ENCODE measurements around the gene MYCBPAP. TPM values are rescaled to one million over a fixed set of nuclear protein-coding genes. Genes with fewer than 3 reads are reported as not detected.

MYCBPAP gene
- total RNA-seq, 1 donor from 2014 or later = 1.3 TPM

GRCh38 chr17:50461550-50462132 is 46.6 kb upstream of the MYCBPAP start:
- H3K4me3 ChIP-seq = no peak overlapping the region
- no peak overlapping the region for H3K27ac ChIP-seq
- H3K9me3 ChIP-seq = no peaks in the 10 kb centered on the region
- intact Hi-C loops (cut with DNase I) = no loop called here
- peaks cover 8% of the 10 kb centered on the region for H3K36me3 ChIP-seq
- no peak for TF ChIP-seq CTCF (IDR thresholded peaks at IDR 0.05)
- H3K4me1 ChIP-seq = no peaks in the 10 kb centered on the region
- DNase-seq (no peak), ATAC-seq (no peak)
- no peaks in the 10 kb centered on the region for H3K27me3 ChIP-seq

DNA sequence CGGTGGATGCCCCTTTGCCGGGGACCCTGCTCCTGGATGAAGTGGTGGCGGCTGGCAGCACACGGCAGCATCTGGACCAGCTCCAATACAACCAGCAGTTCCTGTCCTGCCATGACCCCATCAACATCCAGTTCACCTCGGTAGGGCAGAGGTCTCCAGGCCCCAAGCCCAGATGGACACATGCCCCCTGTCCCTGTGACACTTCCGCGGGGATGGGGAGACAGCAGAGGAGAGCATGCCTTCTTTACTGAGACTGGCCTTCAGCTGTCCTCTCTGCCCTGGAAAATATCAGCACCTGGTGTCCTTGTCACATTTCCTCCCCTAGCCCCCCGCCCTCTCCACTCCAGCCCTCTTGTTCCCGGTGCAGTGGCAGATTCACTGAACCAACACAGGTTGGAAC is 45.8 kb upstream of the MYCBPAP start:
- Histone ChIP-seq H3K4me3 (no peak overlapping the region), H3K27ac (no peak overlapping the region), H3K4me1 (no peaks in the 10 kb centered on the region), H3K27me3 (no peaks in the 10 kb centered on the region), H3K36me3 (peaks cover 8% of the 10 kb centered on the region), H3K9me3 (no peaks in the 10 kb centered on the region)
- no peak for DNase-seq
- ATAC-seq = no peak
- TF ChIP-seq CTCF (IDR thresholded peaks at IDR 0.05) = no peak
- intact Hi-C loops (cut with DNase I) = no loop called here

GRCh38 chr17:50464121-50464520 is 44.1 kb upstream of the MYCBPAP start:
- intact Hi-C loops (cut with DNase I) = no loop called here
- Histone ChIP-seq H3K4me1 (peaks cover 4% of the 10 kb centered on the region), H3K4me3 (no peak overlapping the region), H3K9me3 (no peaks in the 10 kb centered on the region), H3K27me3 (peaks cover 12% of the 10 kb centered on the region), H3K36me3 (peaks cover 8% of the 10 kb centered on the region), H3K27ac (no peak overlapping the region)
- TF ChIP-seq CTCF (IDR thresholded peaks at IDR 0.05) = no peak
- ATAC-seq (no peak), DNase-seq (no peak)

DNA sequence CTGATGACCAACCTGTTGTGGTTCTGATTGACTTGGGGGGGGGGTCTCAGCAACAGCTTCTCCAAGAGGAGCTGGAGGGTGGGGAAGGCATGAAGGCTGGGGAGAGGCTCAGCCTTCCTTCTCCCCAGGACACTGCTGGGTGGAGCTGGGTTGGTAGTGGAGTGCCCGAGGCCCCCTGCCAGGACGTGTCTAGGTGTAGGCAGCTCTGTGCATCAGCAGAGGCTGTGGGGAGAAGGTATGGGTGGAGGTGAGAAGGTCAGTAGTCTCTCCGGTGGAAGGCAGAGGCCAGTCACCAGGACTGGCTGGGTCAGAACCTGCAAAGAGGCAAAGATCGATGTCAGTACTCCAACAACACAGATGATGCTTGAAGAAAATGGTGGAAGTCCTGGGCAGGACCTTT is 43.5 kb upstream of the MYCBPAP start:
- Histone ChIP-seq H3K36me3 (peaks cover 8% of the 10 kb centered on the region), H3K27ac (no peak overlapping the region), H3K9me3 (no peaks in the 10 kb centered on the region), H3K27me3 (peaks cover 12% of the 10 kb centered on the region), H3K4me3 (no peak overlapping the region), H3K4me1 (peaks cover 6% of the 10 kb centered on the region)
- no peak for ATAC-seq
- DNase-seq = no peak
- no peak for TF ChIP-seq CTCF (IDR thresholded peaks at IDR 0.05)
- intact Hi-C loops (cut with DNase I) = no loop called here

- no peak for TF ChIP-seq CTCF (IDR thresholded peaks at IDR 0.05)
- no peak for ATAC-seq
- Histone ChIP-seq H3K27me3 (peaks cover 12% of the 10 kb centered on the region), H3K4me3 (no peak overlapping the region), H3K27ac (no peak overlapping the region), H3K9me3 (no peaks in the 10 kb centered on the region), H3K36me3 (peaks cover 8% of the 10 kb centered on the region), H3K4me1 (peaks cover 6% of the 10 kb centered on the region)
- DNase-seq = no peak
- intact Hi-C loops (cut with DNase I) = no loop called here
Measured at GRCh38 chr17:50465171-50465570, 43.1 kb upstream of the MYCBPAP start.

GRCh38 chr17:50465635-50466034 is 42.6 kb upstream of the MYCBPAP start:
- Histone ChIP-seq H3K36me3 (peaks cover 8% of the 10 kb centered on the region), H3K27ac (no peak overlapping the region), H3K9me3 (no peaks in the 10 kb centered on the region), H3K27me3 (peaks cover 12% of the 10 kb centered on the region), H3K4me1 (peaks cover 6% of the 10 kb centered on the region), H3K4me3 (no peak overlapping the region)
- no peak for ATAC-seq
- DNase-seq = no peak
- intact Hi-C loops (cut with DNase I) = no loop called here
- TF ChIP-seq CTCF (IDR thresholded peaks at IDR 0.05) = no peak

All from upper lobe of right lung (tissue), 1 donor.